A549 (cell line): Measurements from ENCODE around the gene CBFA2T3. TPM values are rescaled to one million over a fixed set of nuclear protein-coding genes. Genes with fewer than 3 reads are reported as not detected.

Experiments used
- ATAC-seq, 2 experiments: fragments of 200-7000 bp in 1 of 2; fragments of >200 bp in 1 of 2; cut with Nextera tagmentation in 1 of 2; cut with Tn5 transposase in 1 of 2; 3 replicates each; pipeline versions ENCODE4 v1.8.0 to v1.9.1; 2018 to 2020; ENCODE audit warnings: mild to moderate bottlenecking in 1 of 2, moderate library complexity in 1 of 2
- CTCF ChIA-PET: fragments of 300-600 bp; sonication (Branson Sonifier 250); formaldehyde crosslinking; extraction: SDS; loops from one replicate; lab custom pipeline; 2021; ENCODE audit warnings: antibody characterized with exemption, inconsistent platforms; lab: Yijun Ruan, JAX
- POLR2A ChIA-PET: fragments of 350-600 bp; formaldehyde crosslinking; extraction: SDS; loops from one replicate; lab custom pipeline; 2021; ENCODE audit warnings: antibody characterized with exemption, inconsistent platforms; lab: Yijun Ruan, JAX
- DNase-seq, 2 experiments: peaks; one replicate each; pipeline versions ENCODE4 v3.0.0 to v3.0.0-alpha.2; 2011 to 2016; ENCODE audit warnings: low read depth in 1 of 2, low spot score in 1 of 2
- FAIRE-seq: peaks from 2 replicates; lab custom pipeline; 2011; peaks lifted over from hg19 to GRCh38; lab: Jason Lieb, UNC
- H3K27ac ChIP-seq, 2 experiments: fragments of >200 bp; sonication (Bioruptor Twin); formaldehyde crosslinking; 3 replicates each; pipeline ENCODE4 v1.5.1; 2016 to 2017
- H3K4me1 ChIP-seq: fragments of >200 bp; sonication (Bioruptor Twin); formaldehyde crosslinking; 3 replicates; pipeline ENCODE4 v1.6.1; 2016
- H3K4me2 ChIP-seq: fragments of >200 bp; sonication (Bioruptor Twin); formaldehyde crosslinking; 3 replicates; pipeline ENCODE4 v1.6.1; 2016
- H3K4me3 ChIP-seq: fragments of >200 bp; sonication (Bioruptor Twin); formaldehyde crosslinking; 3 replicates; pipeline ENCODE4 v1.5.1; 2016
- H3K9me3 ChIP-seq: fragments of >200 bp; sonication (Bioruptor Twin); formaldehyde crosslinking; 3 replicates; pipeline ENCODE4 v1.6.1; 2016
- BCL3 ChIP-seq: fragments of >200 bp; sonication (Bioruptor Twin); formaldehyde crosslinking; IDR thresholded peaks from 3 replicates; pipeline ENCODE4 v1.6.1; 2016
- BHLHE40 ChIP-seq: IDR thresholded peaks from 2 replicates; pipeline ENCODE4 v1.6.1; 2012; ENCODE audit warnings: low read depth, low read length, inconsistent platforms
- CHD2 ChIP-seq: fragments of 150-350 bp; IDR thresholded peaks from 2 replicates; pipeline ENCODE4 v1.6.1; 2014; ENCODE audit warnings: low read length; ENCODE audit not compliant: partially characterized antibody
- E2F6 ChIP-seq: IDR thresholded peaks from 2 replicates; pipeline ENCODE4 v1.6.1; 2012; ENCODE audit warnings: low read depth, borderline replicate concordance
- EHMT2 ChIP-seq: fragments of 200-600 bp; sonication (generic); IDR thresholded peaks from 2 replicates; pipeline ENCODE4 v1.6.1; 2016; ENCODE audit warnings: antibody characterized with exemption, low read depth, mild to moderate bottlenecking, moderate library complexity
- ELK1 ChIP-seq: fragments of 150-350 bp; IDR thresholded peaks from 2 replicates; pipeline ENCODE4 v1.6.1; 2014; ENCODE audit warnings: low read depth, mild to moderate bottlenecking, low read length
- EP300 ChIP-seq, 2 experiments: fragments of >200 bp; sonication (Bioruptor Twin); formaldehyde crosslinking; IDR thresholded peaks; 2 replicates in 1 of 2; 3 replicates in 1 of 2; pipeline ENCODE4 v1.6.1; 2016 to 2017
- ESRRA ChIP-seq: fragments of 150-350 bp; IDR thresholded peaks from 2 replicates; pipeline ENCODE4 v1.6.1; 2014; ENCODE audit warnings: mild to moderate bottlenecking, low read length, borderline replicate concordance
- HDAC2 ChIP-seq: fragments of 200-600 bp; sonication (generic); IDR thresholded peaks from 2 replicates; pipeline ENCODE4 v1.6.1; 2016
- HMGXB4 ChIP-seq: fragments of 250-450 bp; sonication (Bioruptor Pico); IDR thresholded peaks from 2 replicates; pipeline ENCODE4 v1.5.0; 2021; ENCODE audit warnings: mild to moderate bottlenecking, moderate library complexity, borderline replicate concordance
- HOXA7 ChIP-seq: fragments of 250-450 bp; sonication (Bioruptor Pico); IDR thresholded peaks from 2 replicates; pipeline ENCODE4 v1.5.0; 2020; ENCODE audit warnings: mild to moderate bottlenecking, moderate library complexity
- JUNB ChIP-seq: fragments of >200 bp; sonication (Bioruptor Twin); formaldehyde crosslinking; IDR thresholded peaks from 2 replicates; pipeline ENCODE4 v1.6.1; 2016
- KDM5A ChIP-seq: fragments of 200-600 bp; sonication (generic); IDR thresholded peaks from 2 replicates; pipeline ENCODE4 v1.6.1; 2016; ENCODE audit warnings: antibody characterized with exemption, mild to moderate bottlenecking
- MAZ ChIP-seq: fragments of 150-350 bp; IDR thresholded peaks from 2 replicates; pipeline ENCODE4 v1.6.1; 2014; ENCODE audit warnings: antibody characterized with exemption, low read depth, low read length, borderline replicate concordance
- NFE2L2 ChIP-seq: fragments of 150-350 bp; conservative IDR thresholded peaks from 2 replicates; pipeline ENCODE4 v1.6.1; 2014; ENCODE audit warnings: low read length
- NPAS2 ChIP-seq: fragments of 250-450 bp; sonication (Bioruptor Pico); IDR thresholded peaks from 2 replicates; pipeline ENCODE4 v1.8.0; 2022; ENCODE audit warnings: mild to moderate bottlenecking, moderate library complexity, borderline replicate concordance
- PBX3 ChIP-seq: IDR thresholded peaks from 2 replicates; pipeline ENCODE4 v1.6.1; 2012
- PHF8 ChIP-seq: fragments of 200-600 bp; sonication (generic); IDR thresholded peaks from 2 replicates; pipeline ENCODE4 v1.6.1; 2016; ENCODE audit warnings: low read depth, mild to moderate bottlenecking, antibody characterized with exemption, moderate library complexity, borderline replicate concordance
- RAD21 ChIP-seq, 2 experiments: fragments of >200 bp in 1 of 2; sonication (Bioruptor Twin) in 1 of 2; formaldehyde crosslinking in 1 of 2; IDR thresholded peaks in 1 of 2; conservative IDR thresholded peaks in 1 of 2; 2 replicates in 1 of 2; 3 replicates in 1 of 2; pipeline ENCODE4 v1.6.1; 2012 to 2018; ENCODE audit warnings: inconsistent platforms in 1 of 2
- RARB ChIP-seq: fragments of 250-450 bp; sonication (Bioruptor Pico); IDR thresholded peaks from 2 replicates; pipeline ENCODE4 v1.8.0; 2021; ENCODE audit warnings: mild to moderate bottlenecking, moderate library complexity
- RCOR1 ChIP-seq: fragments of 150-350 bp; IDR thresholded peaks from 2 replicates; pipeline ENCODE4 v1.6.1; 2014; ENCODE audit warnings: antibody characterized with exemption, low read length, low read depth
- SMC3 ChIP-seq: fragments of >200 bp; sonication (Bioruptor Twin); formaldehyde crosslinking; IDR thresholded peaks from 3 replicates; pipeline ENCODE4 v1.6.1; 2018; ENCODE audit warnings: inconsistent platforms
- TFCP2L1 ChIP-seq: fragments of 250-450 bp; sonication (Bioruptor Pico); IDR thresholded peaks from 2 replicates; pipeline ENCODE4 v1.5.0; 2021; ENCODE audit warnings: mild to moderate bottlenecking
- ZC3H11A ChIP-seq: fragments of 450-650 bp; IDR thresholded peaks from 2 replicates; pipeline ENCODE4 v1.6.1; 2014; ENCODE audit warnings: antibody characterized with exemption, mild to moderate bottlenecking
- ZFP36 ChIP-seq: fragments of 450-650 bp; IDR thresholded peaks from 2 replicates; pipeline ENCODE4 v1.6.1; 2014; ENCODE audit warnings: borderline replicate concordance; ENCODE audit not compliant: partially characterized antibody
- WGBS: methylation state at CpG from one replicate; pipeline ENCODE4 v1.1.6; 2017; ENCODE audit errors: missing lambda C conversion rate; 5-methylcytosine and 5-hydroxymethylcytosine counted together
- polyA plus RNA-seq, 4 experiments: library from polyadenylated mRNA; depleted of rRNA in 3 of 4; stranded (reverse); fragments of >200 nt; fragmentation: RNase III in 1 of 4; extraction: RNeasy Plus Mini Kit Qiagen cat#74134 plus additional on column Dnase treatment in 1 of 4; gene quantifications; 2 replicates in 3 of 4; 3 replicates in 1 of 4; pipeline ENCODE4 v1.2.3, GENCODE V29; 2011 to 2017

CBFA2T3 gene
- polyA plus RNA-seq, 2 of the 4 experiments (the other 2 are of a cell fraction) = 0.08 TPM; not detected in 1

- ATAC-seq = no peak
- Histone ChIP-seq H3K4me2 (no peak overlapping the region), H3K27ac (no peak overlapping the region), H3K4me3 (no peak overlapping the region), H3K9me3 (no peaks in the 10 kb centered on the region)
- POLR2A ChIA-PET = no interaction called here
- 69% methylated on average over 37 of the region's 47 CpGs for WGBS
- TF ChIP-seq JUNB (no peak), KDM5A (no peak), HDAC2 (no peak), TFCP2L1 (CRISPR knock-in tag) (no peak), ZC3H11A (no peak), NPAS2 (CRISPR knock-in tag) (no peak), CHD2 (no peak), RAD21 (conservative IDR thresholded peaks at IDR 0.05 in 1 of 2, IDR thresholded peaks at IDR 0.05 in 1 of 2) (no peak), SMC3 (no peak), BHLHE40 (no peak), ELK1 (no peak), NFE2L2 (no peak)
- TF ChIP-seq, all 56 proteins: peak for 0
- no peaks in the 10 kb centered on the region for H3K4me1 ChIP-seq
- no peak for FAIRE-seq
- CTCF ChIA-PET = interaction anchor here (1.1 kb wide), 1 partner anchor 16 kb away, joined by 3 read pairs; no protein-coding TSS in a partner anchor
- DNase-seq = no peak
These were observed 9.8 kb downstream of the CBFA2T3 start for GRCh38 chr16:88966986-88967829.

- 58% methylated on average over 11 of the region's 19 CpGs for WGBS
- Histone ChIP-seq H3K9me3 (no peaks in the 10 kb centered on the region), H3K4me1 (no peaks in the 10 kb centered on the region), H3K4me3 (no peak overlapping the region), H3K4me2 (no peak overlapping the region), H3K27ac (no peak overlapping the region)
- ATAC-seq (no peak), FAIRE-seq (no peak), DNase-seq (no peak)
- ChIA-PET CTCF (no interaction called here), POLR2A (no interaction called here)
- no peak for TF ChIP-seq MAZ
- TF ChIP-seq EP300 (IDR thresholded peaks at IDR 0.05) = no peak
These were observed 11.1 kb downstream of the CBFA2T3 start for GRCh38 chr16:88965826-88966480.

GRCh38 chr16:88965411-88965810, 11.6 kb downstream of the CBFA2T3 start:
- ChIA-PET CTCF (no interaction called here), POLR2A (no interaction called here)
- no peaks in the 10 kb centered on the region for H3K9me3 ChIP-seq
- FAIRE-seq = no peak
- DNase-seq = no peak
- WGBS = 40% methylated on average over 8 of the region's 8 CpGs
- H3K4me3 ChIP-seq = no peak overlapping the region
- H3K4me2 ChIP-seq = no peak overlapping the region
- ATAC-seq = no peak
- H3K27ac ChIP-seq = no peak overlapping the region
- TF ChIP-seq HOXA7 (CRISPR knock-in tag) (no peak), BCL3 (no peak), PHF8 (no peak), HMGXB4 (CRISPR knock-in tag) (no peak), E2F6 (no peak), MAZ (no peak), ZC3H11A (no peak), ZFP36 (no peak), HDAC2 (no peak), PBX3 (no peak), RCOR1 (no peak), EHMT2 (no peak), ESRRA (no peak), RARB (CRISPR knock-in tag) (no peak), BHLHE40 (no peak)
- H3K4me1 ChIP-seq = no peaks in the 10 kb centered on the region
